Gastrocnemius medialis (tissue), 4 donors: ENCODE data around the gene P2RY2.

Experiments used
- CTCF ChIP-seq, 5 experiments: fragments of 450-650 bp in 3 of 5; fragments of 200-600 bp in 2 of 5; sonication (generic) in 2 of 5; IDR thresholded peaks in 4 of 5; conservative IDR thresholded peaks in 1 of 5; 1 replicate in 4 of 5; 2 replicates in 1 of 5; pipeline ENCODE4 v1.5.1; 2016 to 2019; ENCODE audit warnings: antibody characterized with exemption in 5 of 5, mild to moderate bottlenecking in 3 of 5, moderate library complexity in 3 of 5
- POLR2A ChIP-seq, 2 donors: fragments of 450-650 bp; IDR thresholded peaks; one replicate each; pipeline ENCODE4 v1.6.1; 2017; ENCODE audit warnings: antibody characterized with exemption in 2 of 2, mild to moderate bottlenecking in 2 of 2, moderate library complexity in 2 of 2

- TF ChIP-seq CTCF (IDR thresholded peaks at IDR 0.05 in 4 of 5, conservative IDR thresholded peaks at IDR 0.05 in 1 of 5) (no peak), POLR2A (IDR thresholded peaks at IDR 0.05) (no peak)
Measured at GRCh38 chr11:73258104-73259035, 40.3 kb downstream of the P2RY2 start.
